Neural cell (in vitro differentiated cells): Measurements from ENCODE around the gene CDC123. TPM values are rescaled to one million over a fixed set of nuclear protein-coding genes. Genes with fewer than 3 reads are reported as not detected.

ENCODE experiments used
- H2AFZ ChIP-seq: fragments of 200-600, 300-800 bp; sonication (generic), shearing (Covaris generic); 2 replicates; pipeline ENCODE4 v1.6.0; 2014; ENCODE audit warnings: low read depth, mild to moderate bottlenecking, antibody characterized with exemption, low read length, moderate library complexity
- H3F3A ChIP-seq: fragments of 200-600 bp; shearing (Covaris generic); 2 replicates; pipeline ENCODE4 v1.6.1; 2016; ENCODE audit warnings: mild to moderate bottlenecking, moderate library complexity, mixed read lengths, antibody characterized with exemption, low read length; ENCODE audit not compliant: insufficient read depth, poor library complexity, severe bottlenecking
- H3K27ac ChIP-seq: fragments of 200-600, 300-800 bp; sonication (generic), shearing (Covaris generic); 2 replicates; pipeline ENCODE4 v1.5.1; 2014; ENCODE audit warnings: mild to moderate bottlenecking, low read length, moderate library complexity
- H3K27me3 ChIP-seq: fragments of 300-800, 200-600 bp; sonication (generic), shearing (Covaris generic); 2 replicates; pipeline ENCODE4 v1.6.0; 2014; ENCODE audit warnings: mild to moderate bottlenecking, low read depth, low read length, moderate library complexity; ENCODE audit not compliant: insufficient read depth
- H3K36me3 ChIP-seq: fragments of 300-800, 200-600 bp; sonication (generic), shearing (Covaris generic); 2 replicates; pipeline ENCODE4 v1.5.1; 2014; ENCODE audit warnings: mild to moderate bottlenecking, antibody characterized with exemption, low read length, moderate library complexity; ENCODE audit not compliant: insufficient read depth
- H3K4me2 ChIP-seq: fragments of 300-800, 200-600 bp; sonication (generic), shearing (Covaris generic); 2 replicates; pipeline ENCODE4 v1.6.0; 2014; ENCODE audit warnings: mild to moderate bottlenecking, low read length
- H3K4me3 ChIP-seq: fragments of 300-800, 200-600 bp; sonication (generic), shearing (Covaris generic); 2 replicates; pipeline ENCODE4 v1.5.1; 2014; ENCODE audit warnings: mild to moderate bottlenecking, low read length, moderate library complexity
- H3K79me2 ChIP-seq: fragments of 200-600 bp; shearing (Covaris generic); replicated peaks from 2 replicates; pipeline ENCODE4 v1.6.0; 2014; ENCODE audit warnings: mild to moderate bottlenecking, low read length, moderate library complexity; ENCODE audit not compliant: insufficient read depth
- H3K9ac ChIP-seq: fragments of 300-800, 200-600 bp; sonication (generic), shearing (Covaris generic); 2 replicates; pipeline ENCODE4 v1.6.1; 2016; ENCODE audit warnings: mild to moderate bottlenecking, low read length, mixed read lengths
- H3K9me2 ChIP-seq: fragments of 200-600 bp; shearing (Covaris generic); 2 replicates; pipeline ENCODE4 v1.6.1; 2016; ENCODE audit warnings: mild to moderate bottlenecking, low read length, mixed read lengths; ENCODE audit not compliant: insufficient read depth
- H3K9me3 ChIP-seq: fragments of 200-600, 300-800 bp; sonication (generic), shearing (Covaris generic); 2 replicates; pipeline ENCODE4 v1.6.1; 2016; ENCODE audit warnings: mild to moderate bottlenecking, mixed run types, low read length, moderate library complexity, mixed read lengths
- H4K20me1 ChIP-seq: fragments of 200-600 bp; shearing (Covaris generic); 2 replicates; pipeline ENCODE4 v1.6.1; 2016; ENCODE audit warnings: mild to moderate bottlenecking, mixed run types; ENCODE audit not compliant: insufficient read depth
- EP300 ChIP-seq: fragments of 450-650 bp; conservative IDR thresholded peaks from 2 replicates; pipeline ENCODE4 v1.6.1; 2014; ENCODE audit warnings: antibody characterized with exemption, mild to moderate bottlenecking, moderate library complexity; ENCODE audit not compliant: poor library complexity, severe bottlenecking
- EZH2 ChIP-seq: fragments of 200-600, 300-800 bp; shearing (Covaris generic), sonication (generic); IDR thresholded peaks from 2 replicates; pipeline ENCODE4 v1.6.1; 2014; ENCODE audit warnings: antibody characterized with exemption, low read length, borderline replicate concordance, mild to moderate bottlenecking; ENCODE audit not compliant: insufficient read depth, poor library complexity, severe bottlenecking
- MXI1 ChIP-seq: fragments of 450-650 bp; conservative IDR thresholded peaks from 2 replicates; pipeline ENCODE4 v1.6.1; 2014; ENCODE audit warnings: antibody characterized with exemption, mild to moderate bottlenecking; ENCODE audit not compliant: poor library complexity, severe bottlenecking
- POLR2AphosphoS5 ChIP-seq: IDR thresholded peaks from 2 replicates; pipeline ENCODE4 v1.6.1; 2012
- RAD21 ChIP-seq: fragments of 450-650 bp; conservative IDR thresholded peaks from 2 replicates; pipeline ENCODE4 v1.6.1; 2014; ENCODE audit warnings: antibody characterized with exemption, mild to moderate bottlenecking, moderate library complexity
- SMC3 ChIP-seq: fragments of 450-650 bp; conservative IDR thresholded peaks from 2 replicates; pipeline ENCODE4 v1.6.1; 2014; ENCODE audit warnings: antibody characterized with exemption, mild to moderate bottlenecking, moderate library complexity; ENCODE audit not compliant: poor library complexity
- TAF1 ChIP-seq: IDR thresholded peaks from 2 replicates; pipeline ENCODE4 v1.6.1; 2012; ENCODE audit warnings: low read depth
- polyA plus RNA-seq: library from polyadenylated mRNA; depleted of rRNA; stranded (reverse); fragments of >200 nt; gene quantifications from 2 replicates; pipeline ENCODE4 v1.2.3, GENCODE V29; 2014
- TF ChIP-seq, protein P1 (sequence below): fragments of 450-650 bp; IDR thresholded peaks from 2 replicates; pipeline ENCODE4 v1.5.1; 2014; ENCODE audit warnings: antibody characterized with exemption, mild to moderate bottlenecking, moderate library complexity; ENCODE audit not compliant: poor library complexity, severe bottlenecking
- TF ChIP-seq, protein P2 (sequence below): IDR thresholded peaks from 2 replicates; pipeline ENCODE4 v1.6.1; 2012; ENCODE audit warnings: borderline replicate concordance

Gene CDC123
- polyA plus RNA-seq, 1 donor from 2014 or later = 110 TPM

DNA sequence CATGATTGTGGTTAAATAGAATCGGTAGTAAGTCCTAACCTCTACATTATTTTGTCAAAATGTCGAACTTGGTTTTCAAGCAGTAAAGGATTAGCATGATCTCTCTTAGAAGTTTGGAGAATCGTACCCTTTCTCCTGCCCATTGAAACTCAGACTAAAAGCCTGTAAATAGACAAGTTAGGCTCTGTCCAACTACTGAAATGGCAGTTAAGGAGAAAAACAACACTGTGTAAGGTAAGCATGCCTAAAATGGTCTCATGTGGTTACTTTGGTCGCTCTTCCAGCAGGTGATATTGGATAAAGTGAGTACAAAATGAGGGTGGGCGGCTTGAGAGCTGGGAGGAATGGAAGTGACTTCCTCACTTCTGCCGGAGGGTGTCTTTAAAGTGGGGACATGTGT is 41.5 kb upstream of the CDC123 start:
- no peak overlapping the region for H3K4me2 ChIP-seq
- H2AFZ ChIP-seq = no peak overlapping the region
- no peaks in the 10 kb centered on the region for H4K20me1 ChIP-seq
- H3F3A ChIP-seq = no peaks in the 10 kb centered on the region
- no peak overlapping the region for H3K9ac ChIP-seq
- no peaks in the 10 kb centered on the region for H3K9me3 ChIP-seq
- H3K36me3 ChIP-seq = no peaks in the 10 kb centered on the region
- no peaks in the 10 kb centered on the region for H3K9me2 ChIP-seq
- no peak overlapping the region for H3K27ac ChIP-seq
- no peaks in the 10 kb centered on the region for H3K79me2 ChIP-seq
- no peak overlapping the region for H3K4me3 ChIP-seq
- no peak for TF ChIP-seq RAD21
- no peaks in the 10 kb centered on the region for H3K27me3 ChIP-seq

GRCh38 chr10:12156367-12157123 is 39.4 kb upstream of the CDC123 start:
- TF ChIP-seq, protein P1, sequence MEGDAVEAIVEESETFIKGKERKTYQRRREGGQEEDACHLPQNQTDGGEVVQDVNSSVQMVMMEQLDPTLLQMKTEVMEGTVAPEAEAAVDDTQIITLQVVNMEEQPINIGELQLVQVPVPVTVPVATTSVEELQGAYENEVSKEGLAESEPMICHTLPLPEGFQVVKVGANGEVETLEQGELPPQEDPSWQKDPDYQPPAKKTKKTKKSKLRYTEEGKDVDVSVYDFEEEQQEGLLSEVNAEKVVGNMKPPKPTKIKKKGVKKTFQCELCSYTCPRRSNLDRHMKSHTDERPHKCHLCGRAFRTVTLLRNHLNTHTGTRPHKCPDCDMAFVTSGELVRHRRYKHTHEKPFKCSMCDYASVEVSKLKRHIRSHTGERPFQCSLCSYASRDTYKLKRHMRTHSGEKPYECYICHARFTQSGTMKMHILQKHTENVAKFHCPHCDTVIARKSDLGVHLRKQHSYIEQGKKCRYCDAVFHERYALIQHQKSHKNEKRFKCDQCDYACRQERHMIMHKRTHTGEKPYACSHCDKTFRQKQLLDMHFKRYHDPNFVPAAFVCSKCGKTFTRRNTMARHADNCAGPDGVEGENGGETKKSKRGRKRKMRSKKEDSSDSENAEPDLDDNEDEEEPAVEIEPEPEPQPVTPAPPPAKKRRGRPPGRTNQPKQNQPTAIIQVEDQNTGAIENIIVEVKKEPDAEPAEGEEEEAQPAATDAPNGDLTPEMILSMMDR = no peak
- TF ChIP-seq POLR2AphosphoS5 (no peak), EZH2 (no peak), SMC3 (no peak), EP300 (no peak), TAF1 (no peak), RAD21 (no peak), MXI1 (no peak)
- TF ChIP-seq, protein P2, sequence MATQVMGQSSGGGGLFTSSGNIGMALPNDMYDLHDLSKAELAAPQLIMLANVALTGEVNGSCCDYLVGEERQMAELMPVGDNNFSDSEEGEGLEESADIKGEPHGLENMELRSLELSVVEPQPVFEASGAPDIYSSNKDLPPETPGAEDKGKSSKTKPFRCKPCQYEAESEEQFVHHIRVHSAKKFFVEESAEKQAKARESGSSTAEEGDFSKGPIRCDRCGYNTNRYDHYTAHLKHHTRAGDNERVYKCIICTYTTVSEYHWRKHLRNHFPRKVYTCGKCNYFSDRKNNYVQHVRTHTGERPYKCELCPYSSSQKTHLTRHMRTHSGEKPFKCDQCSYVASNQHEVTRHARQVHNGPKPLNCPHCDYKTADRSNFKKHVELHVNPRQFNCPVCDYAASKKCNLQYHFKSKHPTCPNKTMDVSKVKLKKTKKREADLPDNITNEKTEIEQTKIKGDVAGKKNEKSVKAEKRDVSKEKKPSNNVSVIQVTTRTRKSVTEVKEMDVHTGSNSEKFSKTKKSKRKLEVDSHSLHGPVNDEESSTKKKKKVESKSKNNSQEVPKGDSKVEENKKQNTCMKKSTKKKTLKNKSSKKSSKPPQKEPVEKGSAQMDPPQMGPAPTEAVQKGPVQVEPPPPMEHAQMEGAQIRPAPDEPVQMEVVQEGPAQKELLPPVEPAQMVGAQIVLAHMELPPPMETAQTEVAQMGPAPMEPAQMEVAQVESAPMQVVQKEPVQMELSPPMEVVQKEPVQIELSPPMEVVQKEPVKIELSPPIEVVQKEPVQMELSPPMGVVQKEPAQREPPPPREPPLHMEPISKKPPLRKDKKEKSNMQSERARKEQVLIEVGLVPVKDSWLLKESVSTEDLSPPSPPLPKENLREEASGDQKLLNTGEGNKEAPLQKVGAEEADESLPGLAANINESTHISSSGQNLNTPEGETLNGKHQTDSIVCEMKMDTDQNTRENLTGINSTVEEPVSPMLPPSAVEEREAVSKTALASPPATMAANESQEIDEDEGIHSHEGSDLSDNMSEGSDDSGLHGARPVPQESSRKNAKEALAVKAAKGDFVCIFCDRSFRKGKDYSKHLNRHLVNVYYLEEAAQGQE = no peak
- H3K79me2 ChIP-seq = no peaks in the 10 kb centered on the region

More at GRCh38 chr10:12156367-12157123, 39.4 kb upstream of the CDC123 start:
- Histone ChIP-seq H3K4me2 (no peak overlapping the region), H3F3A (no peaks in the 10 kb centered on the region), H3K9ac (no peak overlapping the region), H3K36me3 (peaks cover 7% of the 10 kb centered on the region), H3K4me3 (no peak overlapping the region), H3K27me3 (no peaks in the 10 kb centered on the region), H3K27ac (no peak overlapping the region), H2AFZ (no peak overlapping the region), H4K20me1 (no peaks in the 10 kb centered on the region), H3K9me2 (no peaks in the 10 kb centered on the region), H3K9me3 (no peaks in the 10 kb centered on the region)
